Ureter (tissue), 1 donor: ENCODE measurements around the gene ATP7B. TPM values are rescaled to one million over a fixed set of nuclear protein-coding genes. Genes with fewer than 3 reads are reported as not detected.
A peak's percentile ranks its signal among the peaks of the same experiment; 100 is the strongest.
"Not testable (repeated sequence)": the region's sequence is repeated elsewhere in the genome, so short reads cannot be mapped to it uniquely, and the experiment has no call there.

Source experiments
- DNase-seq: peaks from one replicate; pipeline ENCODE4 v3.0.0-alpha.2; 2020; ENCODE audit warnings: low spot score
- total RNA-seq: library from RNA; stranded (reverse); gene quantifications from one replicate; pipeline ENCODE4 v1.2.4, GENCODE V29; 2023
- donor health status: DM: yes; HTN: yes; CAD: no.

Gene ATP7B
- total RNA-seq, 1 donor from 2014 or later: 9.5 TPM

- DNase-seq: no peak
Measured at GRCh38 chr13:51922771-51923480, 88.3 kb downstream of the ATP7B start.

- no peak for DNase-seq
Measured at GRCh38 chr13:51921790-51922740, 89.2 kb downstream of the ATP7B start.

GRCh38 chr13:51920786-51921185 lies 90.5 kb downstream of the ATP7B start:
- no peak for DNase-seq

GRCh38 chr13:51920267-51920666 lies 91.0 kb downstream of the ATP7B start:
- DNase-seq: no peak

- no peak for DNase-seq
Measured at GRCh38 chr13:51919531-51919930, 91.7 kb downstream of the ATP7B start.

- no peak for DNase-seq
Measured at GRCh38 chr13:51916962-51917361, 94.3 kb downstream of the ATP7B start.

GRCh38 chr13:51916051-51916818 lies 95.0 kb downstream of the ATP7B start:
- DNase-seq: no peak

- no peak for DNase-seq
Measured at GRCh38 chr13:51914137-51914493, 97.1 kb downstream of the ATP7B start.

- no peak for DNase-seq
Measured at GRCh38 chr13:51913421-51914136, 97.7 kb downstream of the ATP7B start.

- DNase-seq: no peak
Measured at GRCh38 chr13:51912511-51913225, 98.6 kb downstream of the ATP7B start.

- no peak for DNase-seq
Measured at GRCh38 chr13:51912091-51912490, 99.2 kb downstream of the ATP7B start.

- peak; percentile 36 for DNase-seq
Measured at GRCh38 chr13:51910508-51910907, 100.7 kb downstream of the ATP7B start.

- not testable (repeated sequence) for DNase-seq
Measured at GRCh38 chr13:51909265-51909664, 102.0 kb downstream of the ATP7B start.

GRCh38 chr13:51907040-51907732 lies 104.1 kb downstream of the ATP7B start:
- no peak for DNase-seq

- no peak for DNase-seq
Measured at GRCh38 chr13:51906581-51906980, 104.7 kb downstream of the ATP7B start.

- DNase-seq: no peak
Measured at GRCh38 chr13:51905787-51906186, 105.5 kb downstream of the ATP7B start.

GRCh38 chr13:51902776-51903175 lies 108.5 kb downstream of the ATP7B start:
- no peak for DNase-seq

- no peak for DNase-seq
Measured at GRCh38 chr13:51900471-51900870, 110.8 kb downstream of the ATP7B start.

- peak; percentile 51 for DNase-seq
Measured at GRCh38 chr13:51895906-51896888, 115.1 kb downstream of the ATP7B start.
